ENCODE results near the gene ADAMTS7. TPM values are rescaled to one million over a fixed set of nuclear protein-coding genes. Genes with fewer than 3 reads are reported as not detected.
"Not testable (repeated sequence)": the region's sequence is repeated elsewhere in the genome, so short reads cannot be mapped to it uniquely, and the experiment has no call there.

The ADAMTS7 gene
- total RNA-seq, 4 donors from 2014 or later = 0.29 to 21.4 (median 7.5) TPM

- H3K27me3 ChIP-seq = no peaks in the 10 kb centered on the region
- peaks cover 0 to 9% of the 10 kb centered on the region in 2 donors for H3K4me1 ChIP-seq
- peak; percentile 9 to 11 for DNase-seq
- no peak overlapping the region for H3K27ac ChIP-seq
- intact Hi-C loops (cut with DNase I; ENCODE audit: low total_unique reads) = no loop called here
- no peaks in the 10 kb centered on the region for H3K36me3 ChIP-seq
- TF ChIP-seq, protein P1, sequence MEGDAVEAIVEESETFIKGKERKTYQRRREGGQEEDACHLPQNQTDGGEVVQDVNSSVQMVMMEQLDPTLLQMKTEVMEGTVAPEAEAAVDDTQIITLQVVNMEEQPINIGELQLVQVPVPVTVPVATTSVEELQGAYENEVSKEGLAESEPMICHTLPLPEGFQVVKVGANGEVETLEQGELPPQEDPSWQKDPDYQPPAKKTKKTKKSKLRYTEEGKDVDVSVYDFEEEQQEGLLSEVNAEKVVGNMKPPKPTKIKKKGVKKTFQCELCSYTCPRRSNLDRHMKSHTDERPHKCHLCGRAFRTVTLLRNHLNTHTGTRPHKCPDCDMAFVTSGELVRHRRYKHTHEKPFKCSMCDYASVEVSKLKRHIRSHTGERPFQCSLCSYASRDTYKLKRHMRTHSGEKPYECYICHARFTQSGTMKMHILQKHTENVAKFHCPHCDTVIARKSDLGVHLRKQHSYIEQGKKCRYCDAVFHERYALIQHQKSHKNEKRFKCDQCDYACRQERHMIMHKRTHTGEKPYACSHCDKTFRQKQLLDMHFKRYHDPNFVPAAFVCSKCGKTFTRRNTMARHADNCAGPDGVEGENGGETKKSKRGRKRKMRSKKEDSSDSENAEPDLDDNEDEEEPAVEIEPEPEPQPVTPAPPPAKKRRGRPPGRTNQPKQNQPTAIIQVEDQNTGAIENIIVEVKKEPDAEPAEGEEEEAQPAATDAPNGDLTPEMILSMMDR (IDR thresholded peaks at IDR 0.05) = no peak
- TF ChIP-seq POLR2A (IDR thresholded peaks at IDR 0.05) = no peak
- H3K4me3 ChIP-seq = no peak overlapping the region
- H3K9me3 ChIP-seq = no peaks in the 10 kb centered on the region
Observed at GRCh38 chr15:78763796-78764241, 47.4 kb downstream of the ADAMTS7 start.

- intact Hi-C loops (cut with DNase I; ENCODE audit: low total_unique reads) = no loop called here
Observed at GRCh38 chr15:78762985-78763795, 48.1 kb downstream of the ADAMTS7 start.

DNA sequence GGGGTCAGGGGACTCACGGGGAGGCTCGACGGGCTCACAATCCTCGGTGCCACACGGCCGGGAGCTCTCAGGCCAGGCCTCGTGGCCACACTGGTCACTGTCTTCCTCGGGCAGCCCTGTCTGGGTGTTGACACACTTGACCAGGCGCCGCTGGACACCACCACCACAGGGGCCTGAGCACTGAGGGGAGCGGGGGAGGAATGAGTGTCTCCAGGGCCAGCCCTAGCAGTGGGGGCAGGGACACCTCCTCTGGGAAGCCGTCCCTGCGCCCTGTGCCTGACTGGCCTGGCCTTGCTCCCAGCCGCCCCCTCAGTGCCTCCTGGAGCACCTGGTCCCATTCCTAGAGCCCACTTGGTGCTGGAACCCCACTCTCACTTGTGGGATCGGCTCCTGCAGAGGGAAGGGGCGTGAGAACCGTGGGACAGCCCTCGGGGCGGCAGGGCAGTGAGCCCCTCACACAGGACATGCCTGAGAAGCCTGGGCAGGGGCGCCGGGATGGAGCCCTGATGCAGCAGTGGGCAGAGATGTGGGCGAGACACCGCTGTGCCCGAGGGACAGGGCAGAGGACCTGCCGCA is 48.8 kb downstream of the ADAMTS7 start:
- H3K4me3 ChIP-seq; H3K4me1 ChIP-seq; intact Hi-C loops (cut with DNase I; ENCODE audit: low total_unique reads); H3K27me3 ChIP-seq; H3K9me3 ChIP-seq; H3K36me3 ChIP-seq; H3K27ac ChIP-seq: not testable (repeated sequence)
- peak in 1 of 2 donors; percentile 12 for DNase-seq

More at GRCh38 chr15:78762985-78763795, 48.1 kb downstream of the ADAMTS7 start:
- H3K36me3 ChIP-seq = no peaks in the 10 kb centered on the region
- peak; percentile 9 to 14 for DNase-seq
- TF ChIP-seq, protein P1 (IDR thresholded peaks at IDR 0.05) = no peak
- no peak for TF ChIP-seq POLR2A (IDR thresholded peaks at IDR 0.05)
- no peaks in the 10 kb centered on the region for H3K27me3 ChIP-seq
- no peak overlapping the region for H3K4me3 ChIP-seq
- no peak overlapping the region for H3K27ac ChIP-seq
- peaks cover 0 to 9% of the 10 kb centered on the region in 2 donors for H3K4me1 ChIP-seq
- no peaks in the 10 kb centered on the region for H3K9me3 ChIP-seq

DNA sequence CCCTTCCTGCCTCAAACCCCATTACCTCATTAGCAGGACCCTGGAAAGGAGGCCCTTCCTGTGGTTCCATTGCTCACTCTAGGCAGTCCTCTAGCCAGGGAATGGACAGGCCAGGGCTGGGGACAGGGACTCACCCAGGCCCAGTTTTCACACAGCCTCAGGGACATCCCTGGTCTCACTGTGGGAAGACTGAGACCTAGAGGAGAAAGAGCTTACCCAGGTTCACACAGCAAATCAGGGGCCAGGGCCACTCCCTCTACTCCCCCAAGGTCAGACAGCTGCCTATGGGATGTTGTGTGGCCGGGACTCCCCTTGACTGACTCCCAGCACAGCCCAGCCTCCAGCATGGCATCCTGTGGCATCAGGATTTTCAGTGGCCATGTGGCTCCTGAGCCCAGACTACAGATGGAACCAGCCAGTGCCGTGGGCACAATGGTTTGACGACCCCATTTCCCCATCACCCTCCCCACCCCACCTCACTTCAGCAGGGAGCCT is 49.3 kb downstream of the ADAMTS7 start:
- no peak overlapping the region for H3K4me3 ChIP-seq
- H3K27me3 ChIP-seq = no peaks in the 10 kb centered on the region
- no peaks in the 10 kb centered on the region for H3K36me3 ChIP-seq
- intact Hi-C loops (cut with DNase I; ENCODE audit: low total_unique reads) = no loop called here
- DNase-seq = peak in 1 of 2 donors; percentile 8
- TF ChIP-seq, protein P1 (IDR thresholded peaks at IDR 0.05) = no peak
- TF ChIP-seq POLR2A (IDR thresholded peaks at IDR 0.05) = no peak
- H3K27ac ChIP-seq = no peak overlapping the region
- H3K4me1 ChIP-seq = peaks cover 0 to 9% of the 10 kb centered on the region in 2 donors
- no peaks in the 10 kb centered on the region for H3K9me3 ChIP-seq

- H3K4me3 ChIP-seq; H3K9me3 ChIP-seq; H3K27ac ChIP-seq; intact Hi-C loops (cut with DNase I; ENCODE audit: low total_unique reads); H3K27me3 ChIP-seq; H3K4me1 ChIP-seq; H3K36me3 ChIP-seq: not testable (repeated sequence)
- peak in 1 of 2 donors; percentile 14 for DNase-seq
Observed at GRCh38 chr15:78761475-78761874, 49.8 kb downstream of the ADAMTS7 start.

DNA sequence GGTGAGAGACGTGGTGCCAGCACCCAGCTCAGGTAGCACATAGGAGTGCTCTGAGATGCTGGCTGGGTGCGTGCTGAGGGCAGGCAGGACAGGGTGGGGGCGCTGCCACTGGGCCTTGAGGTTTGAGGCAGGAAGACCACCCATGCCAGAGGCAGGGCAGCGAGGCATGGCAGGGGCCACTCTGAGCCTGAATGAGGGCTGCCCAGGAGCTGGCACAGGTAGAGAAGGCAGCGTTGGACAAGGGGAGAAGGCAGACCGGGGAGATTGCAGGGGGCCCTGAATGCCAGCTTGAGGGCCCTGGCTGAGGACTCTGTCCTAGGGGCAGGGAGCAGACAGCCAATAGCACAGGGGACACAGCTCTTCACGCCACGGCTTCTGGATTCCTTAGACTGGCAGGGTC is 50.2 kb downstream of the ADAMTS7 start:
- Histone ChIP-seq H3K27me3 (no peaks in the 10 kb centered on the region), H3K36me3 (no peaks in the 10 kb centered on the region), H3K9me3 (no peaks in the 10 kb centered on the region), H3K4me1 (peaks cover 0 to 9% of the 10 kb centered on the region in 2 donors), H3K27ac (no peak overlapping the region), H3K4me3 (no peak overlapping the region)
- DNase-seq = no peak
- intact Hi-C loops (cut with DNase I; ENCODE audit: low total_unique reads) = no loop called here
- TF ChIP-seq, protein P1 (IDR thresholded peaks at IDR 0.05) = no peak

DNA sequence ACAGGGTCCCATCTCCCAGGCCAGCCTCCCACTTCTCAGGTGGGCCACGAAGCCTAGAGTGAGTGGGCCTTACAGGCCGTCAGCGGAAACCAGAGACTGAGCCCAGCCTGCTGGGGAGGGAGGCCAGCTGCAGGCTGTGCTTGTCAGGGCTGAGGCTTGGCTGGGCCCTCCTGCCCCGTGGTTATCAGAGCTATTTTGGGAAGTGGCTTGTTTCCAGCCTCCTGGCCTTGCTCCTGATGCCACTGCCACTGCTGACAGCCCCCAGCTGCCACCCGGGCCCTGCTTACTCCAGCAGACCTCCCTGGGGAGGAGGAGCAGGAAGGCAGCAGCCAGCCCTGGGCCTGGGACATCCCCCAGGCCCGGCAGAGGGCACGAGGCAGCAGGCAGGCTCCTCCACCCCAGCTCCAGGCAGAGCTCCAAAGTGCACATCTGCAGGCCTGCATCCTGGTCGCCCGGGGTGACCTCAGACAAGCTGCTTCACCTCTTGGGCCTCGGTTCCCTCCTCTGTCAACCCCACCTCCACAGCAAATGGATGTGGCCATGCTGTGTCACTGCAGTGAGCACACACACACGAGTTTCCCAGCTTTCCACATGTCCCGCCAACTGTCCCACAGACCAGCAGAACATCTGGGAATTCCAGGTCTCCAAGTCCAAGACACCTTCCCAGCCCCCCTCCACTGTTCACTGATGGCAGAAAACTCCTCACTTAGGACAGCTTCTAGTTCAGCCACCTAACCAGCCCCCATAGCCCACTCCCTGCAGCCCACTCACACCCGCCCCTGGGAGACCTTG is 51.0 kb downstream of the ADAMTS7 start:
- H3K4me1 ChIP-seq; H3K9me3 ChIP-seq; H3K36me3 ChIP-seq; intact Hi-C loops (cut with DNase I; ENCODE audit: low total_unique reads); H3K27me3 ChIP-seq; H3K4me3 ChIP-seq: not testable (repeated sequence)
- H3K27ac ChIP-seq = peak overlapping the region; percentile 56 to 70
- DNase-seq = peak; percentile 37 to 47

GRCh38 chr15:78759361-78759998 is 51.8 kb downstream of the ADAMTS7 start:
- H3K27me3 ChIP-seq; H3K4me1 ChIP-seq; H3K4me3 ChIP-seq; H3K9me3 ChIP-seq; intact Hi-C loops (cut with DNase I; ENCODE audit: low total_unique reads); H3K36me3 ChIP-seq: not testable (repeated sequence)
- H3K27ac ChIP-seq = peak overlapping the region; percentile 56 to 70
- DNase-seq = peak in 1 of 2 donors; percentile 15

All from uterus (tissue), 4 donors.